ENCODE measurements around the gene GLDC. TPM values are rescaled to one million over a fixed set of nuclear protein-coding genes. Genes with fewer than 3 reads are reported as not detected.

Gene GLDC
- total RNA-seq, 1 donor, result 0.43 TPM

DNA sequence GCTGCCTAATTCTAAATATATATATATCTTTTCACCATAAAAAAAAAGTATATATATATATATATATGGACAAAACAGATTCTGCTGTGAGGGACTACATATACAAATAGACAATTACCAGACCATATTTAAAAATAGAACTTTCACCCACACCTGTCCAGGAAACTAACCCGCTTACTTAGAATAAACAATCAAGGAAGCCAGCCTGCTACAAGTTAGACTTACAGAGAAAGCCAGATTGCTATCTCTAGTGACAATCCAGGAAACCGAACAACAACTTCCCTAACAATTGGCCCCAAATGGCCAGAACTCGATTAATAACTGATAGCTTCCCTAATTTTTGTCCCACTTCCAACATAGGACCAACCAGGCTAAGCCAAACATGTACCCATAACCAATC, 5.9 kb downstream of the GLDC start:
- DNase-seq (ENCODE audit: low read depth), result no peak
- H3K4me3 ChIP-seq (ENCODE audit: low read depth, low read length), result no peak overlapping the region
- TF ChIP-seq, protein P1, sequence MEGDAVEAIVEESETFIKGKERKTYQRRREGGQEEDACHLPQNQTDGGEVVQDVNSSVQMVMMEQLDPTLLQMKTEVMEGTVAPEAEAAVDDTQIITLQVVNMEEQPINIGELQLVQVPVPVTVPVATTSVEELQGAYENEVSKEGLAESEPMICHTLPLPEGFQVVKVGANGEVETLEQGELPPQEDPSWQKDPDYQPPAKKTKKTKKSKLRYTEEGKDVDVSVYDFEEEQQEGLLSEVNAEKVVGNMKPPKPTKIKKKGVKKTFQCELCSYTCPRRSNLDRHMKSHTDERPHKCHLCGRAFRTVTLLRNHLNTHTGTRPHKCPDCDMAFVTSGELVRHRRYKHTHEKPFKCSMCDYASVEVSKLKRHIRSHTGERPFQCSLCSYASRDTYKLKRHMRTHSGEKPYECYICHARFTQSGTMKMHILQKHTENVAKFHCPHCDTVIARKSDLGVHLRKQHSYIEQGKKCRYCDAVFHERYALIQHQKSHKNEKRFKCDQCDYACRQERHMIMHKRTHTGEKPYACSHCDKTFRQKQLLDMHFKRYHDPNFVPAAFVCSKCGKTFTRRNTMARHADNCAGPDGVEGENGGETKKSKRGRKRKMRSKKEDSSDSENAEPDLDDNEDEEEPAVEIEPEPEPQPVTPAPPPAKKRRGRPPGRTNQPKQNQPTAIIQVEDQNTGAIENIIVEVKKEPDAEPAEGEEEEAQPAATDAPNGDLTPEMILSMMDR (IDR thresholded peaks at IDR 0.05; ENCODE audit: insufficient read depth, low read depth, low read length), result no peak

DNA sequence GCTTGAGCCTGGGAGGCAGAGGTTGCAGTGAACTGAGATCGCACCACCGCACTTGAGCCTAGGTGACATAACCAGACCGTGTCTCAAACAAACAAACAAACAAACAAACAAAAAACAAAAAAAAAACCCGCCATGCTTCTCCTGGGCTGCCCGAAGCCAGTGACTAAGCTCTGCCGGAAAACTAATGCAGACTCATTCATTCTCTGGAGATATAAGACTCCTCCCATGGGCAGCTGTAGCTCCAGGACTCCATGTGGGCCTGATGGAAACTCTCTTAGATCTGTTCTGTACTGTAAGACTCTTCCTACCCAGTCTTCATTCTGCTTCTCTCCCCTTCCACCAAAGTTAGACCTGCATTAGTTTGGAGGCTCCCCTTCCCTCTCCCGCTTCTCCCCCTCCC, 11.1 kb downstream of the GLDC start:
- TF ChIP-seq, protein P1 (IDR thresholded peaks at IDR 0.05; ENCODE audit: insufficient read depth, low read depth, low read length), result no peak
- DNase-seq (ENCODE audit: low read depth), result no peak
- no peak overlapping the region for H3K4me3 ChIP-seq (ENCODE audit: low read depth, low read length)

DNA sequence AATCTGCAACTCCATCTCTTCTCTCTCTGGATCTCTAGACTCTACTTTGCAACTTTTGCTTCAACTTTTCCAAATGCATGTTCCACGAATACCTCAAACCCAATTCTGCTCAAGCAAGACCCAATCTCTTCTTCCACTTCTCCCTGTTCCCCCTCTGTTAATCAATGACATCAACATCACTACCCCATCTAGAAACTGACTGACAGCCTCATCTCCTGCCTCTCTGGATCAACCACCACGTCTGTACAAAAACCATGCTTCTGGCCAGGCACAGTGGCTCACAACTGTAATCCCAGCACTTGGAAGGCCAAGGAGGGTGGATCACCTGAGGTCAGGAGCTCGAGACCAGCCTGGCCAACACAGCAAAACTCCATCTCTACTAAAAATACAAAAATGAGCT, 12.2 kb downstream of the GLDC start:
- DNase-seq (ENCODE audit: low read depth), result no peak
- TF ChIP-seq, protein P1 (IDR thresholded peaks at IDR 0.05; ENCODE audit: insufficient read depth, low read depth, low read length), result no peak
- H3K4me3 ChIP-seq (ENCODE audit: low read depth, low read length), result no peak overlapping the region

- DNase-seq (ENCODE audit: low read depth), result no peak
- no peak overlapping the region for H3K4me3 ChIP-seq (ENCODE audit: low read depth, low read length)
- TF ChIP-seq, protein P1 (IDR thresholded peaks at IDR 0.05; ENCODE audit: insufficient read depth, low read depth, low read length), result no peak
Observed at GRCh38 chr9:6632516-6633183, 12.9 kb downstream of the GLDC start.

DNA sequence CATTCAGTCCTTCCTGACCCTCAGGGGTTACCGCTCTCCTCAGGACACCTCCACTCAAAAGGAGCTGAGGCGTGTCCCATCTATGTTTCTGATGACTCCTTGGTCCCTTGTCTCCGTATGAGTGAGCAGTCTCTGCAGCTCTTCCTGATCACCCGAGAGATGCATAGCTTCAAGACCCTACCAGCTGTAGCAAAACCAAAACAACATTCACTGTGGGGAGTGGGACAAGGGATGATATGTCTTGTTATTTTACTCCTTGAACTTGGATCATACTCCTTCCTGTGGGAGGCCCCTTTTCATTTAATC, 14.4 kb downstream of the GLDC start:
- TF ChIP-seq, protein P1 (IDR thresholded peaks at IDR 0.05; ENCODE audit: insufficient read depth, low read depth, low read length), result no peak
- no peak overlapping the region for H3K4me3 ChIP-seq (ENCODE audit: low read depth, low read length)
- no peak for DNase-seq (ENCODE audit: low read depth)

GRCh38 chr9:6630502-6631206, 14.9 kb downstream of the GLDC start:
- TF ChIP-seq, protein P1 (IDR thresholded peaks at IDR 0.05; ENCODE audit: insufficient read depth, low read depth, low read length), result no peak
- DNase-seq (ENCODE audit: low read depth), result no peak
- no peak overlapping the region for H3K4me3 ChIP-seq (ENCODE audit: low read depth, low read length)

Measured in fibroblast of villous mesenchyme (primary cell).